Caco-2 (cell line): Measurements from ENCODE around the gene PPEF2. TPM values are rescaled to one million over a fixed set of nuclear protein-coding genes. Genes with fewer than 3 reads are reported as not detected.

Source experiments
- Bru-seq: library from RNA; stranded (reverse); fragments of 400-500 nt; gene quantifications from one replicate; lab custom pipeline; 2021; lab: Mats Ljungman, UMichigan
- BruChase-seq, 2 experiments: library from RNA; stranded (reverse); fragments of 400-500 nt; gene quantifications; one replicate each; lab custom pipeline; 2021; lab: Mats Ljungman, UMichigan
- BruUV-seq: library from RNA; stranded (reverse); fragments of 400-500 nt; replicated peaks from 2 replicates; lab custom pipeline; 2021; lab: Mats Ljungman, UMichigan
- CTCF ChIA-PET: fragments of 300-600 bp; sonication (Branson Sonifier 250); formaldehyde crosslinking; loops from one replicate; lab custom pipeline; 2022; ENCODE audit warnings: antibody characterized with exemption; lab: Charles Lee
- POLR2A ChIA-PET: fragments of 300-600 bp; sonication (Branson Sonifier 250); formaldehyde crosslinking; loops from one replicate; lab custom pipeline; 2022; ENCODE audit warnings: antibody characterized with exemption; lab: Charles Lee
- DNase-seq, 2 experiments: peaks; one replicate each; pipeline versions ENCODE4 v3.0.0 to v3.0.0-alpha.2; 2020 to 2022
- H3K27me3 ChIP-seq: replicated peaks from 2 replicates; pipeline ENCODE4 v1.6.0; 2011; ENCODE audit warnings: low read length; ENCODE audit not compliant: control insufficient read depth, insufficient read depth
- H3K36me3 ChIP-seq: 2 replicates; pipeline ENCODE4 v1.5.1; 2011; ENCODE audit warnings: low read length; ENCODE audit not compliant: control insufficient read depth, insufficient read depth
- H3K4me1 ChIP-seq: fragments of 250-450 bp; sonication (Bioruptor Pico); 2 replicates; pipeline ENCODE4 v1.5.1; 2020; ENCODE audit warnings: mild to moderate bottlenecking
- H3K4me3 ChIP-seq: 2 replicates; pipeline ENCODE4 v1.5.1; 2011; ENCODE audit warnings: low read depth, mild to moderate bottlenecking, control low read depth, low read length
- H3K9me3 ChIP-seq: fragments of 250-450 bp; sonication (Bioruptor Pico); 2 replicates; pipeline ENCODE4 v1.5.1; 2020; ENCODE audit warnings: mild to moderate bottlenecking, moderate library complexity
- H3K27ac Mint-ChIP-seq: one replicate; pipeline ENCODE4 v1.8.0; 2022; ENCODE audit warnings: mixed read lengths; ENCODE audit not compliant: unreplicated experiment
- H3K27me3 Mint-ChIP-seq: one replicate; pipeline ENCODE4 v1.8.0; 2022; ENCODE audit warnings: mixed read lengths; ENCODE audit not compliant: insufficient read depth, unreplicated experiment
- H3K36me3 Mint-ChIP-seq: one replicate; pipeline ENCODE4 v1.8.0; 2022; ENCODE audit warnings: mild to moderate bottlenecking, mixed read lengths; ENCODE audit not compliant: insufficient read depth, unreplicated experiment
- H3K4me1 Mint-ChIP-seq: one replicate; pipeline ENCODE4 v1.8.0; 2022; ENCODE audit warnings: low read depth, mixed read lengths; ENCODE audit not compliant: unreplicated experiment
- H3K4me3 Mint-ChIP-seq: one replicate; pipeline ENCODE4 v1.8.0; 2022; ENCODE audit warnings: mild to moderate bottlenecking, moderate library complexity, mixed read lengths; ENCODE audit not compliant: unreplicated experiment
- H3K9me3 Mint-ChIP-seq: one replicate; pipeline ENCODE4 v1.8.0; 2022; ENCODE audit warnings: mixed read lengths; ENCODE audit not compliant: unreplicated experiment
- CTCF ChIP-seq, 2 experiments: fragments of 200-600 bp in 1 of 2; IDR thresholded peaks; 1 replicate in 1 of 2; 2 replicates in 1 of 2; pipeline versions ENCODE4 v1.5.1 to v1.8.0; 2011 to 2022; ENCODE audit warnings: antibody characterized with exemption in 1 of 2, control low read depth in 1 of 2, inconsistent platforms in 1 of 2, low read depth in 1 of 2, low read length in 1 of 2, mild to moderate bottlenecking in 1 of 2, moderate library complexity in 1 of 2; ENCODE audit not compliant: insufficient read depth in 1 of 2, severe bottlenecking in 1 of 2, unreplicated experiment in 1 of 2
- intact Hi-C: fragments of 100-400 bp; cut with micrococcal nuclease; formaldehyde crosslinking; loops from one replicate; pipeline ENCODE4 v1.10.0; 2022; ENCODE audit not compliant: unreplicated experiment
- long read RNA-seq: library from polyadenylated mRNA; stranded (forward); transcript quantifications from one replicate; pipeline ENCODE4 v2.0.0, GENCODE V29; 2022
- total RNA-seq: library from RNA; stranded (reverse); gene quantifications from 2 replicates; pipeline ENCODE4 v1.2.3, GENCODE V29; 2022

Gene PPEF2, protein sequence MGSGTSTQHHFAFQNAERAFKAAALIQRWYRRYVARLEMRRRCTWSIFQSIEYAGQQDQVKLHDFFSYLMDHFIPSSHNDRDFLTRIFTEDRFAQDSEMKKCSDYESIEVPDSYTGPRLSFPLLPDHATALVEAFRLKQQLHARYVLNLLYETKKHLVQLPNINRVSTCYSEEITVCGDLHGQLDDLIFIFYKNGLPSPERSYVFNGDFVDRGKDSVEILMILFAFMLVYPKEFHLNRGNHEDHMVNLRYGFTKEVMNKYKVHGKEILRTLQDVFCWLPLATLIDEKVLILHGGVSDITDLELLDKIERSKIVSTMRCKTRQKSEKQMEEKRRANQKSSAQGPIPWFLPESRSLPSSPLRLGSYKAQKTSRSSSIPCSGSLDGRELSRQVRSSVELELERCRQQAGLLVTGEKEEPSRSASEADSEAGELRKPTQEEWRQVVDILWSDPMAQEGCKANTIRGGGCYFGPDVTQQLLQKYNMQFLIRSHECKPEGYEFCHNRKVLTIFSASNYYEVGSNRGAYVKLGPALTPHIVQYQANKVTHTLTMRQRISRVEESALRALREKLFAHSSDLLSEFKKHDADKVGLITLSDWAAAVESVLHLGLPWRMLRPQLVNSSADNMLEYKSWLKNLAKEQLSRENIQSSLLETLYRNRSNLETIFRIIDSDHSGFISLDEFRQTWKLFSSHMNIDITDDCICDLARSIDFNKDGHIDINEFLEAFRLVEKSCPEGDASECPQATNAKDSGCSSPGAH
- total RNA-seq, result not detected in 2 replicates
- percentile 4 among the genes with signal in this experiment for Bru-seq, nascent RNA
- percentile 9 among the genes with signal in this experiment for BruChase-seq, experiment 1, labeled RNA remaining after a 2-hour chase
- BruChase-seq, experiment 2, labeled RNA remaining after a 6-hour chase, result percentile 15 among the genes with signal in this experiment
- long read RNA-seq, result 0 reads

- intact Hi-C loops, result no loop called here
Measured at GRCh38 chr4:75902352-75902751, at the start of gene PPEF2. PPEF2 (minus strand) TSS chr4:75902452; CDS start chr4:75896325, 6,127 bp downstream.

GRCh38 chr4:75950213-75950815 lies 48.1 kb upstream of the PPEF2 start:
- H3K27ac Mint-ChIP-seq, result no peak overlapping the region
- no peaks in the 10 kb centered on the region for H3K9me3 Mint-ChIP-seq
- peaks cover 57% of the 10 kb centered on the region for H3K36me3 Mint-ChIP-seq
- no peak overlapping the region for H3K4me3 ChIP-seq
- TF ChIP-seq CTCF (IDR thresholded peaks at IDR 0.05; ENCODE audit: insufficient read depth in 1 of 2, low read depth in 1 of 2, low read length in 1 of 2, severe bottlenecking in 1 of 2, unreplicated experiment in 1 of 2), result no peak
- H3K9me3 ChIP-seq, result no peaks in the 10 kb centered on the region
- DNase-seq, result no peak
- no peaks in the 10 kb centered on the region for H3K4me1 ChIP-seq
- H3K4me1 Mint-ChIP-seq, result no peaks in the 10 kb centered on the region
- ChIA-PET CTCF (no interaction called here), POLR2A (no interaction called here)
- H3K27me3 ChIP-seq, result no peaks in the 10 kb centered on the region
- intact Hi-C loops, result no loop called here
- BruUV-seq, result TSS peak; percentile 82
- H3K36me3 ChIP-seq, result peaks cover 1% of the 10 kb centered on the region; the same call in 1 of the 2 replicates
- H3K27me3 Mint-ChIP-seq, result no peaks in the 10 kb centered on the region
- no peak overlapping the region for H3K4me3 Mint-ChIP-seq

More at GRCh38 chr4:75902352-75902751, at the start of gene PPEF2:
- Histone ChIP-seq H3K4me1 (peaks cover 6% of the 10 kb centered on the region; the same call in 1 of the 2 replicates), H3K9me3 (no peaks in the 10 kb centered on the region), H3K36me3 (no peaks in the 10 kb centered on the region), H3K4me3 (no peak within 1 kb of the TSS), H3K27me3 (no peaks in the 10 kb centered on the region)
- no peak within 1 kb of the TSS for H3K4me3 Mint-ChIP-seq
- ChIA-PET CTCF (interaction anchor here (0.6 kb wide), 1 partner anchor 69 kb away, joined by 4 read pairs; no protein-coding TSS in a partner anchor), POLR2A (no interaction called here)
- H3K27me3 Mint-ChIP-seq, result no peaks in the 10 kb centered on the region
- no peak for TF ChIP-seq CTCF (IDR thresholded peaks at IDR 0.05; ENCODE audit: insufficient read depth in 1 of 2, low read depth in 1 of 2, low read length in 1 of 2, severe bottlenecking in 1 of 2, unreplicated experiment in 1 of 2)
- no TSS peak for BruUV-seq
- H3K27ac Mint-ChIP-seq, result no peak within 1 kb of the TSS
- no peaks in the 10 kb centered on the region for H3K36me3 Mint-ChIP-seq
- DNase-seq, result no peak
- H3K4me1 Mint-ChIP-seq, result no peaks in the 10 kb centered on the region
- peaks cover 20% of the 10 kb centered on the region for H3K9me3 Mint-ChIP-seq
